OCI-LY3 (cell line): ENCODE data around the gene BAZ2A.

Source experiments
- CTCF ChIP-seq: fragments of 200-600, 300-600 bp; sonication (generic); IDR thresholded peaks from 2 replicates; pipeline ENCODE4 v1.5.1; 2014; ENCODE audit warnings: antibody characterized with exemption, low read length, low read depth
- EZH2phosphoT487 ChIP-seq: fragments of 200-600 bp; shearing (Covaris generic); IDR thresholded peaks from 2 replicates; pipeline ENCODE4 v1.6.1; 2018; ENCODE audit warnings: antibody characterized with exemption, mixed run types, low read depth

- no peak for TF ChIP-seq CTCF
- TF ChIP-seq EZH2phosphoT487 = no peak
These were observed 30.3 kb downstream of the BAZ2A start for GRCh38 chr12:56599797-56600196.
